ENCODE results near the gene ATP6V1G1.
"Not testable (repeated sequence)": the region's sequence is repeated elsewhere in the genome, so short reads cannot be mapped to it uniquely, and the experiment has no call there.

The ATP6V1G1 gene

GRCh38 chr9:114561771-114562170, 25.8 kb upstream of the ATP6V1G1 start:
- DNase-seq (ENCODE audit: low read depth, low spot score): no peak
- TF ChIP-seq YY1 (IDR thresholded peaks at IDR 0.05; ENCODE audit: insufficient read depth, insufficient read length) (no peak), ZNF274 (IDR thresholded peaks at IDR 0.05; ENCODE audit: low read depth, low read length) (no peak), SUZ12 (IDR thresholded peaks at IDR 0.05; ENCODE audit: extremely low read depth, insufficient read depth, insufficient read length) (no peak)
- Histone ChIP-seq H3K36me3 (ENCODE audit: insufficient read depth, insufficient read length, low read length) (no peaks in the 10 kb centered on the region), H3K9me3 (ENCODE audit: insufficient read depth, low read length) (no peaks in the 10 kb centered on the region), H3K9ac (ENCODE audit: insufficient read length, low read depth) (no peak overlapping the region), H3K27me3 (ENCODE audit: insufficient read depth, insufficient read length) (no peaks in the 10 kb centered on the region), H3K4me1 (ENCODE audit: insufficient read depth, insufficient read length) (no peaks in the 10 kb centered on the region), H3K4me3 (ENCODE audit: insufficient read length, low read depth) (no peak overlapping the region)

GRCh38 chr9:114565204-114565603, 22.4 kb upstream of the ATP6V1G1 start:
- no peak for TF ChIP-seq ZNF274 (IDR thresholded peaks at IDR 0.05; ENCODE audit: low read depth, low read length)
- no peak for TF ChIP-seq SUZ12 (IDR thresholded peaks at IDR 0.05; ENCODE audit: extremely low read depth, insufficient read depth, insufficient read length)
- TF ChIP-seq YY1 (IDR thresholded peaks at IDR 0.05; ENCODE audit: insufficient read depth, insufficient read length): no peak
- Histone ChIP-seq H3K36me3 (ENCODE audit: insufficient read depth, insufficient read length, low read length) (no peaks in the 10 kb centered on the region), H3K9me3 (ENCODE audit: insufficient read depth, low read length) (no peaks in the 10 kb centered on the region), H3K4me1 (ENCODE audit: insufficient read depth, insufficient read length) (no peaks in the 10 kb centered on the region), H3K27me3 (ENCODE audit: insufficient read depth, insufficient read length) (no peaks in the 10 kb centered on the region), H3K9ac (ENCODE audit: insufficient read length, low read depth) (no peak overlapping the region), H3K4me3 (ENCODE audit: insufficient read length, low read depth) (no peak overlapping the region)
- DNase-seq (ENCODE audit: low read depth, low spot score): no peak

- DNase-seq (ENCODE audit: low read depth, low spot score): no peak
- H3K4me3 ChIP-seq (ENCODE audit: insufficient read length, low read depth): no peak overlapping the region
- H3K27me3 ChIP-seq (ENCODE audit: insufficient read depth, insufficient read length): no peaks in the 10 kb centered on the region
- no peaks in the 10 kb centered on the region for H3K4me1 ChIP-seq (ENCODE audit: insufficient read depth, insufficient read length)
- TF ChIP-seq SUZ12 (IDR thresholded peaks at IDR 0.05; ENCODE audit: extremely low read depth, insufficient read depth, insufficient read length) (no peak), ZNF274 (IDR thresholded peaks at IDR 0.05; ENCODE audit: low read depth, low read length) (no peak), YY1 (IDR thresholded peaks at IDR 0.05; ENCODE audit: insufficient read depth, insufficient read length) (no peak)
- H3K36me3 ChIP-seq (ENCODE audit: insufficient read depth, insufficient read length, low read length): no peaks in the 10 kb centered on the region
- no peak overlapping the region for H3K9ac ChIP-seq (ENCODE audit: insufficient read length, low read depth)
- no peaks in the 10 kb centered on the region for H3K9me3 ChIP-seq (ENCODE audit: insufficient read depth, low read length)
Measured at GRCh38 chr9:114570742-114571141, 16.8 kb upstream of the ATP6V1G1 start.

GRCh38 chr9:114571391-114571790, 16.2 kb upstream of the ATP6V1G1 start:
- Histone ChIP-seq H3K9ac (ENCODE audit: insufficient read length, low read depth) (no peak overlapping the region), H3K27me3 (ENCODE audit: insufficient read depth, insufficient read length) (no peaks in the 10 kb centered on the region), H3K36me3 (ENCODE audit: insufficient read depth, insufficient read length, low read length) (no peaks in the 10 kb centered on the region), H3K4me1 (ENCODE audit: insufficient read depth, insufficient read length) (no peaks in the 10 kb centered on the region), H3K9me3 (ENCODE audit: insufficient read depth, low read length) (no peaks in the 10 kb centered on the region), H3K4me3 (ENCODE audit: insufficient read length, low read depth) (no peak overlapping the region)
- no peak for DNase-seq (ENCODE audit: low read depth, low spot score)
- no peak for TF ChIP-seq YY1 (IDR thresholded peaks at IDR 0.05; ENCODE audit: insufficient read depth, insufficient read length)
- TF ChIP-seq SUZ12 (IDR thresholded peaks at IDR 0.05; ENCODE audit: extremely low read depth, insufficient read depth, insufficient read length): no peak

GRCh38 chr9:114572199-114572598, 15.4 kb upstream of the ATP6V1G1 start:
- no peak for DNase-seq (ENCODE audit: low read depth, low spot score)
- H3K9ac ChIP-seq (ENCODE audit: insufficient read length, low read depth): no peak overlapping the region
- no peaks in the 10 kb centered on the region for H3K27me3 ChIP-seq (ENCODE audit: insufficient read depth, insufficient read length)
- no peaks in the 10 kb centered on the region for H3K9me3 ChIP-seq (ENCODE audit: insufficient read depth, low read length)
- H3K36me3 ChIP-seq (ENCODE audit: insufficient read depth, insufficient read length, low read length): no peaks in the 10 kb centered on the region
- no peaks in the 10 kb centered on the region for H3K4me1 ChIP-seq (ENCODE audit: insufficient read depth, insufficient read length)
- no peak overlapping the region for H3K4me3 ChIP-seq (ENCODE audit: insufficient read length, low read depth)
- TF ChIP-seq SUZ12 (IDR thresholded peaks at IDR 0.05; ENCODE audit: extremely low read depth, insufficient read depth, insufficient read length) (no peak), ZNF274 (IDR thresholded peaks at IDR 0.05; ENCODE audit: low read depth, low read length) (no peak), YY1 (IDR thresholded peaks at IDR 0.05; ENCODE audit: insufficient read depth, insufficient read length) (no peak)

- H3K36me3 ChIP-seq (ENCODE audit: insufficient read depth, insufficient read length, low read length): no peaks in the 10 kb centered on the region
- H3K9me3 ChIP-seq (ENCODE audit: insufficient read depth, low read length): no peaks in the 10 kb centered on the region
- DNase-seq (ENCODE audit: low read depth, low spot score): no peak
- no peaks in the 10 kb centered on the region for H3K4me1 ChIP-seq (ENCODE audit: insufficient read depth, insufficient read length)
- H3K4me3 ChIP-seq (ENCODE audit: insufficient read length, low read depth): no peak overlapping the region
- H3K9ac ChIP-seq (ENCODE audit: insufficient read length, low read depth): no peak overlapping the region
- no peak for TF ChIP-seq ZNF274 (IDR thresholded peaks at IDR 0.05; ENCODE audit: low read depth, low read length)
- no peak for TF ChIP-seq SUZ12 (IDR thresholded peaks at IDR 0.05; ENCODE audit: extremely low read depth, insufficient read depth, insufficient read length)
- no peak for TF ChIP-seq YY1 (IDR thresholded peaks at IDR 0.05; ENCODE audit: insufficient read depth, insufficient read length)
- no peaks in the 10 kb centered on the region for H3K27me3 ChIP-seq (ENCODE audit: insufficient read depth, insufficient read length)
Measured at GRCh38 chr9:114574438-114574837, 13.1 kb upstream of the ATP6V1G1 start.

- not testable (repeated sequence) for H3K27me3 ChIP-seq (ENCODE audit: insufficient read depth, insufficient read length); H3K9me3 ChIP-seq (ENCODE audit: insufficient read depth, low read length); H3K4me1 ChIP-seq (ENCODE audit: insufficient read depth, insufficient read length); H3K36me3 ChIP-seq (ENCODE audit: insufficient read depth, insufficient read length, low read length); H3K4me3 ChIP-seq (ENCODE audit: insufficient read length, low read depth); H3K9ac ChIP-seq (ENCODE audit: insufficient read length, low read depth); DNase-seq (ENCODE audit: low read depth, low spot score)
Measured at GRCh38 chr9:114576779-114577178, 10.8 kb upstream of the ATP6V1G1 start.

GRCh38 chr9:114578134-114578533, 9.4 kb upstream of the ATP6V1G1 start:
- H3K36me3 ChIP-seq (ENCODE audit: insufficient read depth, insufficient read length, low read length); DNase-seq (ENCODE audit: low read depth, low spot score); H3K9me3 ChIP-seq (ENCODE audit: insufficient read depth, low read length); H3K27me3 ChIP-seq (ENCODE audit: insufficient read depth, insufficient read length); H3K4me3 ChIP-seq (ENCODE audit: insufficient read length, low read depth); H3K4me1 ChIP-seq (ENCODE audit: insufficient read depth, insufficient read length); H3K9ac ChIP-seq (ENCODE audit: insufficient read length, low read depth): not testable (repeated sequence)
